Panc1 (cell line): ENCODE results near the gene NDE1.

ENCODE experiments used
- POLR2AphosphoS5 ChIP-seq: IDR thresholded peaks from 2 replicates; pipeline ENCODE4 v1.6.1; 2012; ENCODE audit warnings: mild to moderate bottlenecking, low read depth, low read length, moderate library complexity
- TCF7L2 ChIP-seq: IDR thresholded peaks from 2 replicates; pipeline ENCODE4 v1.6.1; 2011; ENCODE audit warnings: mild to moderate bottlenecking, low read depth, low read length, inconsistent platforms
- TF ChIP-seq, protein P1 (sequence below): fragments of 450-650 bp; IDR thresholded peaks from 2 replicates; pipeline ENCODE4 v1.5.1; 2017; ENCODE audit warnings: mild to moderate bottlenecking

DNA sequence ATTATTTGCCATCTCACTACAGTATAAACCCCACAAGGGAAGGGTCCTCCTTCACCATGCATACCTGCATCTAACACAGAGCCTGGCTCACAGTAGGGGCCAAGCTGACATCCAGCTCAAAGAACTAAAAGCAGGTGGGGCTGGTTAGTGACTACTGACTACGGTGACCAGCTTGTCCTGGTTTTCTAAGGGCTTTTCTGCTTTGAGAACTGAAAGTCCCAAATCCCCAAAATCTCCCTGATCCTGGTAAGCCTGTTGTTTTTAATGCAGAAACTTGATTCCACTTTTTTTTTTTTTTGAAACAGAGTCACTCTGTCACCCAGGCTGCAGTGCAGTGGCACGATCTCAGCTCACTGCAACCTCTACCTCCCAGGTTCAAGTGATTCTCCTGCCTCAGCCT, 89.4 kb downstream of the NDE1 start:
- TF ChIP-seq, protein P1, sequence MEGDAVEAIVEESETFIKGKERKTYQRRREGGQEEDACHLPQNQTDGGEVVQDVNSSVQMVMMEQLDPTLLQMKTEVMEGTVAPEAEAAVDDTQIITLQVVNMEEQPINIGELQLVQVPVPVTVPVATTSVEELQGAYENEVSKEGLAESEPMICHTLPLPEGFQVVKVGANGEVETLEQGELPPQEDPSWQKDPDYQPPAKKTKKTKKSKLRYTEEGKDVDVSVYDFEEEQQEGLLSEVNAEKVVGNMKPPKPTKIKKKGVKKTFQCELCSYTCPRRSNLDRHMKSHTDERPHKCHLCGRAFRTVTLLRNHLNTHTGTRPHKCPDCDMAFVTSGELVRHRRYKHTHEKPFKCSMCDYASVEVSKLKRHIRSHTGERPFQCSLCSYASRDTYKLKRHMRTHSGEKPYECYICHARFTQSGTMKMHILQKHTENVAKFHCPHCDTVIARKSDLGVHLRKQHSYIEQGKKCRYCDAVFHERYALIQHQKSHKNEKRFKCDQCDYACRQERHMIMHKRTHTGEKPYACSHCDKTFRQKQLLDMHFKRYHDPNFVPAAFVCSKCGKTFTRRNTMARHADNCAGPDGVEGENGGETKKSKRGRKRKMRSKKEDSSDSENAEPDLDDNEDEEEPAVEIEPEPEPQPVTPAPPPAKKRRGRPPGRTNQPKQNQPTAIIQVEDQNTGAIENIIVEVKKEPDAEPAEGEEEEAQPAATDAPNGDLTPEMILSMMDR, result no peak
- TF ChIP-seq TCF7L2, result no peak
- no peak for TF ChIP-seq POLR2AphosphoS5
